GM21737 (cell line): ENCODE data around the gene JADE2.
"Not testable (repeated sequence)": the region's sequence is repeated elsewhere in the genome, so short reads cannot be mapped to it uniquely, and the experiment has no call there.

Experiments
- ATAC-seq: cut with Tn5 transposase; IDR thresholded peaks from one replicate; pipeline ENCODE4 v1.9.1; 2021; ENCODE audit warnings: mild to moderate bottlenecking, moderate library complexity; ENCODE audit not compliant: unreplicated experiment

Gene JADE2

DNA sequence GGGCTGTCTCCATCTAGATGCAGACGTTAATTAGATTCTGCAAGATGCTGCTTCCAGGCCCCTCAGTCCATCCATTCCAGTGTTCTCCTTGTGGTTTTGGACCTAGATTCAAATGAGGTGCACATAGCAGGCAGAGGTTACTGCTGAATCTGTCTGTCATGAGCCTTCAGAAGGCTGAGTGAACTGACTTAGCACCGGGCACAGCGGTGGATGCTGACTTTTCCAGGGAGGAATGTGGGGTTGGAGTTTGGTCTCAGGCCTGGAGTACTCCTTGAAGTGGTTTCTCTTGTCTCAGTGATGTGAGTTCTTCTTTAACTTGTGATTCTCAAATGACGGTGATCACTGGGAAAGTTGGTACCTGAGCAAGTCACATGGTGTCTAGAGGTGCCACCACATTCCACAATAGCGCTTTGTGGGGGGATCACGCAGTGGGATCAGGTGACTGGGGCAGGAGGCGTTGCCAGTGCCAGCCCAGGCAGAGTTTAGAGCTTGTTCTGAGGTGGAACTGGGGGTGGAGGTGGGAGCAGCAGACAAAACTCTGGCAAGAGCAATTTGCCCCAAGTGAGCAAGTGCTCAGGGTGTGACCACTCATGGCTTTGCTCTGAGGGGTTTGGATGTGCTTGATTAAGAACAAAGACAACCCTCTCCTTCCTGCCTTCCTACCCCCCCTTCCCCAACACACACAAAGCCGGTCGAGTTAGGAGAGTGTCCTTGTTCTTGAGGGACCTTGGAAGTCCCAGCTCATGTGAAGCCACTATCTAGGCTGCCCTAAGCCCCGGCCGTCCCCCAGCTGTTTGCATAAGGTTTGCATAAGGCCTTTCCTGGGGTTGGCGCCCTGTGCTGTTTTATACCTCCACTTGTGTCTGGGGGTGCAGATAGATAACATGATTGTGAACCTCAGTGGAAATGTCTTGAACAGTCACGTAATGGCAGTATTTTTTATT is 25.1 kb downstream of the JADE2 start:
- no peak for ATAC-seq

DNA sequence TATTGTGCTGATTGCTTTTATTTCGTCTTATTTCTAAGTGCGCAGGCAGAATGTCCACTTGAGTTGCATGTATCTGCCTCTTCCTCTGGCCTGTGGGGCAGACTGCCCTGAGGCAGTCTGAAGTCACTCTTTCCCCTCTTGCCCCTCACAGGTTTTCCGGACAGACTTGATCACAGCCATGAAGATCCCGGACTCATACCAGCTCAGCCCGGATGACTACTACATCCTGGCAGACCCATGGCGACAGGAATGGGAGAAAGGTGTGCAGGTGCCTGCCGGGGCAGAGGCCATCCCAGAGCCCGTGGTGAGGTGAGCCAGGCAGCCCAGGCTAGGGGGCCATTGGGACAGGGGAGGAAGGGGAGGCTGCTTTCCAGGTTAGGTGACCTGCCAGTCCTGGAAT is 26.4 kb downstream of the JADE2 start:
- no peak for ATAC-seq

DNA sequence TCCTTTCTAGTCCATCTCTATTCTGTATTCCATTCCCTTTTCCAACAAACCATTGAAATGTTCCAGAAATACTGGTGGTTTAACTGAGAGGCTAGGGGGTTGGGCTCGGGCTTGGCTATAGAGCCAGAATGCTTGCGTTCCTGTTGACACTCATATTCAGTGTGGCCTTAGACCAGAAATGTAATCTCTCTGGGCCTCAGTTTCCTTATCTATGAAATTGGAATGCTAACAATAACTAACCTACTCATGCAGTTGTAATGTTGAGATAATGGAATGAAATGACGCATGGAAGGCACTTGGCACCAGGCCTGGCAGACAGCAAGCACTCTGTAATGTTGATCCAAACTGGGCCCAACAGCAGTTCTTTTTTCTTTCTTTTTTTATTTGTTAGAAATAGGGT is 26.8 kb downstream of the JADE2 start:
- ATAC-seq = no peak

GRCh38 chr5:134552716-134553115 is 27.2 kb downstream of the JADE2 start:
- not testable (repeated sequence) for ATAC-seq

GRCh38 chr5:134553821-134554267 is 28.4 kb downstream of the JADE2 start:
- ATAC-seq = no peak

DNA sequence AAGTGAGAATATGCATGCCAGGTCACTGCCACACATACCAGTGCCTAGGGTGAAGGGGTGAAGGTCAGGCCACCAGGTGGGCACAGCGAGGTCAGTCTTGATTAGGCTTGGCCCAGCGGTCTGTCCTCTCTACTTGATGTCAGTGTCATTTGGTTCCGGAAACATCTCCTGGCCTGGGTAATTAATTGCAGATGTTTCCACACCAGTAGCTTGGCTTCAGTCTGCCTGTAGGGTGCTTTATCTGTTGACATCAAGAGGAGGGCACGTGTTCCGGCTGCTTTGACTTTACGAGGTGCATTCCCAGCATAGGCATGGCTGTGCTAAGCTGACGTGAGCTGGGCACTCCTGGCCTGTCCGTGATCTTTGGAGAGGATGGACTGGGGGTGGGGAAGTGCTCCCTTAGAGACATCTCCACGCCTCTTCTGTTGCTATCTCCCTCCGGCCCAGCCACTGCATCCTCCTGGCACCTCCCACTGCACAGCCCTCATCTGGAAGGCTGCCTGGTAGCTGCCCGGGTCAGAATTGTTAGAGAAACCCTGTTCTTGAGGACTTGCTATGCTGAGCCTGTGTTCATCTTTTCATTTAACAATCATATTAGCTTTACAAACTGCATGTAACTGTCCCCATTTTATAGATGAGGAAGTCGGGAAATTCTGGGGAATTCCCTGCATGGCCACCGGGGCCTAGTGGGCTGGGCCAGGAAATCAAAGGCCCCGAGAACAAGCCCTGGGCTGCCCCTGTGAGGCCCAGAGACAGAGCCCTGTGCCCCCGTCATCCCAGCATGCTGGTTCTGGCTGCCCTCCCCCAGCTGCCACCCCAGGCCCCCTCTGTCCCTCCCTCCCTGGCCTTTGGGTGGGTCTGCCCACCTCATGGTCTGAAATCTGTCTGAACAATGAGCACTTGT is 29.1 kb downstream of the JADE2 start:
- ATAC-seq = peak; percentile 37

GRCh38 chr5:134555223-134555889 is 29.9 kb downstream of the JADE2 start:
- ATAC-seq = no peak

DNA sequence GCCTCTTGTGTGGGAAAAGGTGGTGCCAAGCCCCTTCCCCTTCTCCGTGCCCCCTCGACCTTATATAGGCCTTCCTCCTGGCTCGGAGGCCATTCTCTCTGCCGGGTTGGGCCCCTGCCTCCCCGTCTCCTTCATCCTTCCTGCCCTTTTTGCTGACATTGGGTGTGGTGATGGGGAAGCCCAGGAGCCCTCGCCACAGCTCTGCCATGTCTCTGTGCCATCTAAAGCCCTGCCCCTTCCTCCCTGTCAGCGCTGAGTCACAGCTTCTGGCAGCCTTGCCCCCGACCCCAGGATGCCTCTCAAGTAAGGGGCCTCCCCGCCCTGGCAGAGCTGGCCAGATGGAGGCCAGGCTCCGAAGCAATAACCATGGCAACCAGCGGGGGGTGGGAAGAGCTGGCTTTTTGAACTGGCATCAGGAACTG is 30.4 kb downstream of the JADE2 start:
- peak; percentile 34 for ATAC-seq

GRCh38 chr5:134556588-134556987 is 31.1 kb downstream of the JADE2 start:
- ATAC-seq = not testable (repeated sequence)

- no peak for ATAC-seq
These were observed 31.5 kb downstream of the JADE2 start for GRCh38 chr5:134556994-134557393.

GRCh38 chr5:134559672-134560071 is 34.2 kb downstream of the JADE2 start:
- ATAC-seq = no peak

DNA sequence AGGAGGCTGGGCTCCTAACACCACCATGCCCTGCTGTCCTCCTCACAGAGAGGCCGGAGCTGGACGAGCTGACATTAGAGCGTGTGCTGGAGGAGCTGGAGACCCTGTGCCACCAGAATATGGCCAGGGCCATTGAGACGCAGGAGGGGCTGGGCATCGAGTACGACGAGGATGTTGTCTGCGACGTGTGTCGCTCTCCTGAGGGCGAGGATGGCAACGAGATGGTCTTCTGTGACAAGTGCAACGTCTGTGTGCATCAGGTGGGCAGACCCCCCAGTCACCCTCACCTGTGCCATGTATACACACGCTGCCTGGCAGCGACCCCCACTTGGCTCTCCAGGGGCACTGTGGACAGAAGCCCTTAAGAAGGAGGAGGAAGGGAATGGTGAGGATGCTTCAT is 35.2 kb downstream of the JADE2 start:
- no peak for ATAC-seq

DNA sequence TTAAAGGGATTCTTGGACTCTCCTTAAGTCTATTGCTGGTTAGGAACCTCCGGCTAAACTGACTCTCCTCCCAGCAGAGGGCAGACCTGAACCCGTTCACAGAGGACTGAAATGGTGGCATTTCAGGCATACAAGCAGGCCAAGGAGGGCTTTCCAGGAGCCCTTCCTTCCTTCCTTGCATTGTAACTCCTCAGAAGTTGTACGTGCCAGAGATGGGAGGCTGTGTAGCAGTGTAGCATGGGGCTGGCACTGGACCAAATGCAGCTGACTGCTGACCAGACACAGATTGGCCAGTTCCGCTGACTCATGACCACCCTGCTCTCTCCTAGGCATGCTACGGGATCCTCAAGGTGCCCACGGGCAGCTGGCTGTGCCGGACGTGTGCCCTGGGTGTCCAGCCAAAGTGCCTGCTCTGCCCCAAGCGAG is 36.4 kb downstream of the JADE2 start:
- ATAC-seq = no peak

DNA sequence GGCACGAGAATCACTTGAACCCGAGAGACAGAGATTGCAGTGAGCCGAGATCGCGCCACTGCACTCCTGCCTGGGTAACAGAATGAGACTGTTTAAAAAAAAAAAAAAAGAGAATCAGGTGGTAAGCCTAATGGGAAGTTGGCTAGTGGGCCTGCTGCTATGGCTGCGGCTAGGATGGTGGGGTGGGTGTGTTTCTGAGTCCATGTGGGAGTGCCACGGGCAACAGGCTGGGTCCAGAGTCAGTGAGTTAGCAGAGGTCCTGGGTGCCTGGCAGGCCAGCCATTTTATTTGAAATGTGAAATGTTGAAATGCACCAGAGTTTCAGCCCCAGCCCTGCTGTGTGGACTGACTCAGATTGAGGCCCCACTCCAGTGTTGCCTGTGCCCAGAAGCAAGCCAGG is 37.8 kb downstream of the JADE2 start:
- no peak for ATAC-seq

- ATAC-seq = no peak
These were observed 38.5 kb downstream of the JADE2 start for GRCh38 chr5:134563962-134564361.

GRCh38 chr5:134564396-134564795 is 38.9 kb downstream of the JADE2 start:
- ATAC-seq = no peak

- ATAC-seq = no peak
These were observed 40.6 kb downstream of the JADE2 start for GRCh38 chr5:134565791-134566740.

DNA sequence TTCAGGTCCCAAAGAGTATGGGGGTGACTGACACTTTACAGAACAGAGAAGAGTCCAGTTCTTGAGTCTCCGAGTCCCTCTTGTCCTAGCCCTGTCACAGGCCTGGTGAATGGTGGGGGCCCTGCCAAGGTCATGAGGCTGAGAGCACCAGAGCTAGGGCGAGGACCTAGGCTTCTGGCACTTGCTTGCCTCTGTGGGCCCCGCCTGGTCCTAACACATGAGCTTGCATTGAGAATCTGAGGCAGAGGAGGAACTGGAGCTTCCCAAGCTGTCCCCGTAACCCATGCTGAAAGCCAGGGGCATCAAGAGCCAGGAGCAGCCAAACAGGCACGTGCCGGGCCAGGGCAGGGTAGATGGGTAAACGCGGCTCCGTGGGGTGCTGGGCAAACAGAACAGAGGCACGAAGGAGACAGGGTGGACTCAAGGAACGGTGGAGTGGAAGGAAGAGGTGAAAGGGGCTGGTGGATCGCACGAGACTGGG is 41.3 kb downstream of the JADE2 start:
- no peak for ATAC-seq

GRCh38 chr5:134567641-134568336 is 42.3 kb downstream of the JADE2 start:
- ATAC-seq = no peak
